ENCODE data around the gene ETF1.

GRCh38 chr5:138569782-138570181 lies 26.7 kb upstream of the ETF1 start:
- TF ChIP-seq CTCF (conservative IDR thresholded peaks at IDR 0.05; ENCODE audit: low read length) (no peak), EZH2phosphoT487 (IDR thresholded peaks at IDR 0.05; ENCODE audit: borderline replicate concordance) (no peak)
